ENCODE measurements around the gene CABP7. TPM values are rescaled to one million over a fixed set of nuclear protein-coding genes. Genes with fewer than 3 reads are reported as not detected.

Gene CABP7
- 0.08 TPM for polyA plus RNA-seq (2012; ENCODE audit: missing spikeins)

- FAIRE-seq (no peak), DNase-seq (ENCODE audit: insufficient read length) (no peak)
- no peak for TF ChIP-seq POLR2A (IDR thresholded peaks at IDR 0.05; ENCODE audit: low read depth, low read length)
- no peak for TF ChIP-seq TAF1 (IDR thresholded peaks at IDR 0.05; ENCODE audit: borderline replicate concordance, low read depth, low read length)
- TF ChIP-seq POLR2AphosphoS5 (IDR thresholded peaks at IDR 0.05; ENCODE audit: low read depth, low read length) = no peak
Observed at GRCh38 chr22:29719899-29720645, at the start of gene CABP7. Gene CABP7 (plus strand): TSS chr22:29720003. CDS start chr22:29720425, 422 bp downstream.

- TF ChIP-seq POLR2A (IDR thresholded peaks at IDR 0.05; ENCODE audit: low read depth, low read length) (no peak), TAF1 (IDR thresholded peaks at IDR 0.05; ENCODE audit: borderline replicate concordance, low read depth, low read length) (no peak), POLR2AphosphoS5 (IDR thresholded peaks at IDR 0.05; ENCODE audit: low read depth, low read length) (no peak)
- DNase-seq (ENCODE audit: insufficient read length) = no peak
- no peak for FAIRE-seq
Observed at GRCh38 chr22:29670626-29671025, 49.2 kb upstream of the CABP7 start.

DNA sequence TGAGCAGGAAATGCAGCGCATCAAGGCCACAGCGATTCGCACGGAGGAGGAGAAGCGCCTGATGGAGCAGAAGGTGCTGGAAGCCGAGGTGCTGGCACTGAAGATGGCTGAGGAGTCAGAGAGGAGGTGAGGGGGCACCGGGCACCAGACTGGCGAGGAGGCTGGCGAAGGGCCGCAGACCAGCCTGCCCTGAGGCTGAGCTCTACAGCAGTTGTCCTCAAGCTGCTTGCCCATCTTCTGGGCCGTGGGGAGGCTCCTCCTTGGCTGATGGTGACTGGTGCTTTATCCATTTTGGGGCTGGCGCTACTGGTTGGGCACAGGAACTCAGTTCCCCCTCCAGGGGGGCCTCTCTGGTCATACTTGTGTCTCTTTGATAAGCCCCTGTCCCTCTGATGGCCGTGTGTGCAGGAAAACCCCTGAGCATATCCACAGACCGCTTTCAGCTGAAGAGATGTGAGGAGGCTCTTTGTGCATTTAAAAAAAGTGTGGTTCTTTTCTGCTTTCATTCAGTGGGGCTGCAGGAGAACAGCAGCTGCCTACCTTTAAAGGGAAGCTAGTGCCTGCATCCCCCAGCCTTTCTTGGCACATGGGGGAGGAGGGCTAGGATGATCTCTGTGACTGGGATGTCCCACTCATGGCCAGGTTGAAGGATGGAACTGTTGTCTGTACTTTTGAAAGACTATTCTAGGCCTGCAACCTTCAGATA, 46.3 kb upstream of the CABP7 start:
- TF ChIP-seq POLR2AphosphoS5 (IDR thresholded peaks at IDR 0.05; ENCODE audit: low read depth, low read length) = no peak
- no peak for TF ChIP-seq POLR2A (IDR thresholded peaks at IDR 0.05; ENCODE audit: low read depth, low read length)
- no peak for TF ChIP-seq TAF1 (IDR thresholded peaks at IDR 0.05; ENCODE audit: borderline replicate concordance, low read depth, low read length)
- DNase-seq (ENCODE audit: insufficient read length) = no peak

GRCh38 chr22:29674121-29674520, 45.7 kb upstream of the CABP7 start:
- TF ChIP-seq POLR2AphosphoS5 (IDR thresholded peaks at IDR 0.05; ENCODE audit: low read depth, low read length) = no peak
- DNase-seq (ENCODE audit: insufficient read length) (no peak), FAIRE-seq (no peak)

More for the DNA sequence above, 46.3 kb upstream of the CABP7 start:
- no peak for FAIRE-seq

DNA sequence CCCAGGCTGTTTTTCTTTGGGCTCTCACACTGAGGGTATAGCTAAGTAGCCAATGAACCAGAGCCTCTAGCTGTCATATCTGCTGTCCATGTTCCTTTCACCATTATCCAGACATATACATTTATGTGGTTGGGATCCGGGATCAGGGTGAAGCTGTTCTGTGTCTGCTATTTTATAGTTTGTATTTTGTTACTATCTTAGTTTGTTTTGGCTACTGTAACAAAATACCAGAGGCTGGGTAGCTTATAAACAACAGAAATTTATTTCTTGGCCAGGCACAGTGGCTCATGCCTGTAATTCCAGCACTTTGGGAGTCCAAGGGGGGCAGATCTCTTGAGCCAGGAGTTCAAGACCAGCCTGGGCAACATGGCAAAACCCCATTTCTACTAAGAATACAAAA, 40.5 kb upstream of the CABP7 start:
- DNase-seq (ENCODE audit: insufficient read length) (no peak), FAIRE-seq (no peak)
- TF ChIP-seq TAF1 (IDR thresholded peaks at IDR 0.05; ENCODE audit: borderline replicate concordance, low read depth, low read length) = no peak
- TF ChIP-seq POLR2AphosphoS5 (IDR thresholded peaks at IDR 0.05; ENCODE audit: low read depth, low read length) = no peak
- TF ChIP-seq POLR2A (IDR thresholded peaks at IDR 0.05; ENCODE audit: low read depth, low read length) = no peak

GRCh38 chr22:29683536-29683935, 36.3 kb upstream of the CABP7 start:
- DNase-seq (ENCODE audit: insufficient read length) = no peak
- no peak for TF ChIP-seq POLR2AphosphoS5 (IDR thresholded peaks at IDR 0.05; ENCODE audit: low read depth, low read length)
- TF ChIP-seq TAF1 (IDR thresholded peaks at IDR 0.05; ENCODE audit: borderline replicate concordance, low read depth, low read length) = no peak
- no peak for TF ChIP-seq POLR2A (IDR thresholded peaks at IDR 0.05; ENCODE audit: low read depth, low read length)
- FAIRE-seq = no peak

DNA sequence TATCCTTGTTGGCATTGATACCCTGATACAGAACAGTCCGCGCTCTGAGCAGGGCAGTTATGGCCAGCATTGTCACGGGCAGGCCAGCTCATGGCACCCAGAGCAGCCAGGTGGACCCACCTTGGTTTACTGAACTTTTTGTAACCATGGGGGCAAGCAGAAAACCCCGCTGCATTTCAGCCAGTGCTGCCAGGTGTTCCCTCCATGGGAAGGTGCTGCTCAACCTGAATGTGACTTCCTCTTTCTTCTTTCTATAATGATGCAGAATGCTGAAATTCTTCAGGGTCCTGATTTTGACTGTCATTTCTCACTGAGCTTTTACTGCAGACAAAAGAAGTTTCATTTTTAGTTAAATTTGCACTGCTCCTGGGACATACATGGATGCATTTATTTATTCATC, 35.6 kb upstream of the CABP7 start:
- FAIRE-seq (no peak), DNase-seq (ENCODE audit: insufficient read length) (no peak)
- no peak for TF ChIP-seq POLR2AphosphoS5 (IDR thresholded peaks at IDR 0.05; ENCODE audit: low read depth, low read length)
- TF ChIP-seq POLR2A (IDR thresholded peaks at IDR 0.05; ENCODE audit: low read depth, low read length) = no peak
- TF ChIP-seq TAF1 (IDR thresholded peaks at IDR 0.05; ENCODE audit: borderline replicate concordance, low read depth, low read length) = no peak

- no peak for TF ChIP-seq TAF1 (IDR thresholded peaks at IDR 0.05; ENCODE audit: borderline replicate concordance, low read depth, low read length)
- DNase-seq (ENCODE audit: insufficient read length) = no peak
- FAIRE-seq = no peak
Observed at GRCh38 chr22:29689206-29689879, 30.5 kb upstream of the CABP7 start.

GRCh38 chr22:29689880-29690213, 30.0 kb upstream of the CABP7 start:
- peak; percentile 62 for FAIRE-seq

DNA sequence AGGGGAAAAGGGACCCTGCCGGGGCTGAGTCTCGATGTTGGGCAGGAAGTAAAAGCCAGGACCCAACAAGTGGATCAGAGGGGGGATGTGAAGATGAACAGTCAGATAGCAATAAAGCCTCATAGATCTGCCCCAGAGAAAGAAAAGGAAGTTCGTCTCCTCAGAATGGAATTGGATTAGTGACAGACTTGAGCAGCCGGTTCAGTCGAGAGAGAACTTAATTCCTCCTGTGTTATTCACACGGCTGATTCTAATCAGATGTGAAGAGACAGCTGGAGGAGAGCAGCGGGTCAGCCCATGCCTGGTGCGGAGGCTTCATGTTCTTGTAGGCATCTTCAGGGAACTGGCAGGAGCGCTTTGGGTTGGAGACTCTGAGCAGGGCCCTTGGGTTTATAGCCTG, 29.3 kb upstream of the CABP7 start:
- FAIRE-seq (no peak), DNase-seq (ENCODE audit: insufficient read length) (no peak)
- TF ChIP-seq TAF1 (IDR thresholded peaks at IDR 0.05; ENCODE audit: borderline replicate concordance, low read depth, low read length) (no peak), POLR2AphosphoS5 (IDR thresholded peaks at IDR 0.05; ENCODE audit: low read depth, low read length) (no peak), POLR2A (IDR thresholded peaks at IDR 0.05; ENCODE audit: low read depth, low read length) (no peak)

More at GRCh38 chr22:29689880-29690213, 30.0 kb upstream of the CABP7 start:
- TF ChIP-seq TAF1 (IDR thresholded peaks at IDR 0.05; ENCODE audit: borderline replicate concordance, low read depth, low read length) (no peak), POLR2AphosphoS5 (IDR thresholded peaks at IDR 0.05; ENCODE audit: low read depth, low read length) (no peak), POLR2A (IDR thresholded peaks at IDR 0.05; ENCODE audit: low read depth, low read length) (no peak)
- no peak for DNase-seq (ENCODE audit: insufficient read length)

DNA sequence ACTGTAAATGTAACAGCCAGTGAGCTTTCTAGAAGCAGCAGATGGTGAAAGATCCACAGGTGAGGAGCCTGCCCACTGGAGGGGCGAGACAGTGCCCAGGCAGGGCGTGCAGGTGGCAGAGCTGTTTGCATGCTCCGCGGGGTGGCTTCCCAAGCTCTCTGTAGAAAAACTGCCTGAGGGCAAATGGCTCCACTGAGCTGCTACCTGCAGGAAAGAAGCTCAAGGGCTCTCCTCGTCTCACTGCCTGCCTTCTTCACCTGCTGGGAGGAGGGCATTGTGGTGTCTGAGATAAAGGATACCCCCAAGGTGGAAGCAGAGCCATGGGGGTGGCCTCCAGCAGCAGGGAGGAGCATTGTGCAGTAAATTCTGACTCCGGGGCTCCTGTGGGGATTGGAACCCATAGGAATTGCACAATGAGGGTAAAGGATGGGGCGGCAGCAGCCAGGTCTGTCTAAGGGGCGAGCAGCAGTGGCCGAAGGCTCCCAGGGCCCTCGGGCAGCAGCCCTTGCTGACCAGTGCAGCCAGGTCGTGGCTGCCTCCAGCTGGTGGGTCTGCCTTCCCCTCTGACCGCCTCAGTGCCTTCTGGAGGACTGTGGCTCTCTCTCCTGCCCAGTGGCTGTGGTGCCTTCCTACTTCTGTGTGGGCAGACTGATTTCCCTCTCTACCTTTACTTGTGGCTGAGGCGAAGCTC, 28.0 kb upstream of the CABP7 start:
- no peak for FAIRE-seq

More for the DNA sequence above, 28.0 kb upstream of the CABP7 start:
- TF ChIP-seq POLR2A (IDR thresholded peaks at IDR 0.05; ENCODE audit: low read depth, low read length) (no peak), TAF1 (IDR thresholded peaks at IDR 0.05; ENCODE audit: borderline replicate concordance, low read depth, low read length) (no peak)
- no peak for DNase-seq (ENCODE audit: insufficient read length)

Measured in GM12892 (cell line).